Measurements from ENCODE around the gene TSHZ3.

Gene TSHZ3

DNA sequence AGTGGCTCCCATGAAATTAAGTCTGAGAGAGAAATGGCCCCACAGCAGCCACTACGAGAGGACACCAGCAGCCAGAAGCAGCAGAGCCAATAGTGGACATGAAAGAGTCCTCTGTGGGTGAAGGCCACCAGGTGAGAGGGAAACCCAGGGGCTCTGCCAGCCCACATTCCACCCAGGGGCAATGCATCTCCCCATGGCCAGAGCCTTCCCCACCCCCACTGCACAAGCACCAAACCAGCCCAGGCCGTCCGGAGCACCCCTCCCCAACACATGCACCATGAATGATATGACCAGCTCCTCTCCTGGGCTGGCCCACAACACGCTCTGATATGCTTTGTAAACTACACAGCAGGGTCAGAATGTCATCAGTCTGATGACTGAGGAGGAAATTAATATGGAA lies 66.9 kb downstream of the TSHZ3 start:
- DNase-seq = no peak

DNA sequence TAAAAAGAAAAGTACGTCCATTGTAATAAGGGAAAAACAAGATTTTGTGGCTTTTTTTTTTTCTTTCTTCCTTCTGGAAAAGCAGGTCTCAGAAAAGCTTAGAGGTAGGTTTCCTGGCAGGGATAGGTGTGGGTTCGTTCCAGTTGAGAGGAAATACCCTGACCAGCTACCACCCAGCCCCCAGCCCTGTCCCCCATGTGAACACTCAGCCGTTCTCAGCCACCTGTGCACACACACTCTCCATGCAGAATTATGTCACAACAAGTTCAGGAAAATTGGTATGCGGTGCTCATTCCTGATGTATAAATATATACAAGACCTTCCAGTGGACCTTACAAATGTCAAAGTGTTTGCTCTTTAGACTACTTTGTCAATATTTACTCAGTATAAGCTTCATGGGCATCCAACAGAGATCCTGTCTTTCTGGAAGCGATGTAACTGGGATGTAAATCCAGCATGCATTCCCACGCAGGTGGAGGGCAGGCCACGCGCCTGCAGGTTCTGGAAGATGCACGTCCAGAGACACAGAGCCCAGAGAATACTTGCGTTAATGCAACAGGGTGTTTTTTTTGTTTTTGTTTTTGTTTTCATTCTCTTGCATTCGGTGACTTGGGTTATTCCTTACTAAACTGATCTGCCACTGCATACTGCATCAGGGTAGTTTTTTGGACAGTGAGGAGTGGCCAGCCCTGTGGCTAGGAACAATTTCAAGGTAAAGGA lies 68.8 kb downstream of the TSHZ3 start:
- no peak for DNase-seq

DNA sequence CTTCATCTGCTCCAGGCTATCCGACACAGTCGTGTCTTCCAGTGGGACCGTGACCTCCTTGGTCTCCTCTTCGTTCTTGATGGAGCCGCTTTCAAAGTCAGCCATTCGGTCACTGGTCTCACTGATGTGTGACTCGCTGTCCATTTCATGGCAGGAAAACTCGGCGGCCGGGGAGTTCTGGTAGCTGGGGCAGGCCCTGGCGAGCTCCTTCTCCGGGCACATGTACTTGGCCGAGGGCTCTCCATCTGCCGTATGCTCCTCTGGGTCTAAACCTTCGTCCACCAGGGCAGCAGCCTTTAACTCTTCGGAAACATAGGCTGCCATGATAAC lies 69.8 kb downstream of the TSHZ3 start:
- no peak for DNase-seq

DNA sequence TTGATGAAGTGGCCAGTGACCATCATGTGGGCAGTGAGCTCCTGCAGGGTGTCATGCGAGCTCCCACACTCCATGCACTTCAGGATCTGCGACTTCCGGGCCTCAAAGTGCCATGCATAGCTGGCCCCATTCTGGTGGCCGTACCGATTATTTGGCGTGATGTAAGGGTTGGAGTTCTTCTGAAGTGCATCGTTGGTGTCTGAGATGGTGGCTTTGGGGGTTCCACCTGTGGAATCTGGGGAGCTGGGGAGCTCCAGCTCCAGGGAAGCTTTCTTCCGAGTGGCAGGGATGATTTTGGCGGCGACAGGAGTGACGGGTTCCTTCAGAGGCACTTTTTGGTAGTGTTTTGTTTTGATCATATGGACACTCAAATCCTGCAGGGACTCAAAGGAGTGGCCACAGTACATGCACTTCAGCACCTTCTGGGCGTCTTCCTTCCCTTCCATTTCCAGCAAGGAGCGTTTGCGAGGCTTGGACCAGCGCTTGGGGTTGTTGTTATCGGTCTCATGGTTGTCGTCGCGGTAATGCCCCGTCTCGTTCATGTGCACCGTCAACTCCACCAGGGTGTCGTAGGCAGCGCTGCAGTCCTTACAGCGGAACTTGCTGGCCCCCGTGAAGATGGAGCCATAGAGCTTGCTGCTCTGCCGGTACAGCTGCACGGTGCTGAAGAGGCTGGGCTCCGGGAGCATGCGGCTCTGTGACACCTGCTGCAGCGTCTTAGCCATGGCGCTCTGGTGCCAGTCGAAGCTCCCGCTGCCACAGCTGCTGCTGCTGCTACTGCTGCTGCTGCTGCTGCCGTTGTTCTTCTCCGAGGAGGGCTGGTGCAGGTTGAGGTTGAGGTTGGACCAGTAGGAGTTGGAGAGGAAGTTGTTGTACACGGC lies 70.4 kb downstream of the TSHZ3 start:
- DNase-seq = no peak

DNA sequence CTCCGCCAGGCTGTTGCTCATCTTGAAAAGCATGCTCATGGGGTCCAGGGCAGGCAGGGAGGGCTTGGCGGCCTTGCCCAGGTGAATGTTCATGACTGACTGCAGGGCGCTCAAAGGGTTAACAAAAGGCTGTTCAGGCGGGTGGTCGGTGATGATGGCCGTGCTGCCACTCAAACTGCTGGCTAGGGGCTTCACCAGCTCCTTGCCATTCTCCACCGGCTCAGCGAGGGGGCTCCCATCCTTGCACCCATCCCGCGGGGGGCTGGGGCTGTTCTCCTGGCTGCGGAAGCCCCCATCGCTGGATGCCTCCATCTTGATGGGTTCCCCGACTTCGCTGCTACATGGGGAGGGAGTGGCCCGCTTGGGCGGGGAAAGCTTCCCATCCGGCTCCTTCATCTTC lies 71.7 kb downstream of the TSHZ3 start:
- DNase-seq = no peak

DNA sequence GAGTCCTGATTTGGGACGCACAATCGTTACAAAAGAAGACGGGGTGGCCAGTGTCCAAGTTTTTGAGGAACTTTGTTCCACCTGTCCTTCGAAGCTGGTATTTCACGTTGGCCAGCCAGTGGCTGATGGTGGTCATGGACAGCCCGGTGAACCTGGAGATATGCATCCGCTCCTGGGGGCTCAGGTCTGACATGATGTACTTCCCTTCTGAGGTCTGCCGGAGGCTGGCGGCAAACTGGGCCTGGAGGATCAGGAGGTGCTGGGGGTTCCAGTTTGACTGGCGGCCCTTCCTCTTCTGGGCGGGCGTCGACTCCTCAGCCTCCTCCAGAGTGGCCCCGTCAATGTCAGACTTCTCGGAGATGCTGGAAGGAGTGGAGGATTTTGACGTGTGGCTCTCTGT lies 72.4 kb downstream of the TSHZ3 start:
- no peak for DNase-seq

DNA sequence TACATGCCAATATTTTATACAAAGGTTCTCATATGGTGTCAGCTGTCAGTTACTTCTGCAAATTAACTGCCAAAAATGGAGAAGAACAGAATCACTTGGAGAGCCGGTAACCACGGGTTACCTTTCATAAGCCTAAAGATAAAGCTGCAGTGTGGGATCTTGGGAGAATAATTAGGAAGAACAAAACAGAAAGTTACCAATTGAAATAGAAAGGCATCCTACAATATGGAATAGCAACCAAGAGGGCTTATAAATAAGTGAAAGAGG lies 74.2 kb downstream of the TSHZ3 start:
- no peak for DNase-seq

DNA sequence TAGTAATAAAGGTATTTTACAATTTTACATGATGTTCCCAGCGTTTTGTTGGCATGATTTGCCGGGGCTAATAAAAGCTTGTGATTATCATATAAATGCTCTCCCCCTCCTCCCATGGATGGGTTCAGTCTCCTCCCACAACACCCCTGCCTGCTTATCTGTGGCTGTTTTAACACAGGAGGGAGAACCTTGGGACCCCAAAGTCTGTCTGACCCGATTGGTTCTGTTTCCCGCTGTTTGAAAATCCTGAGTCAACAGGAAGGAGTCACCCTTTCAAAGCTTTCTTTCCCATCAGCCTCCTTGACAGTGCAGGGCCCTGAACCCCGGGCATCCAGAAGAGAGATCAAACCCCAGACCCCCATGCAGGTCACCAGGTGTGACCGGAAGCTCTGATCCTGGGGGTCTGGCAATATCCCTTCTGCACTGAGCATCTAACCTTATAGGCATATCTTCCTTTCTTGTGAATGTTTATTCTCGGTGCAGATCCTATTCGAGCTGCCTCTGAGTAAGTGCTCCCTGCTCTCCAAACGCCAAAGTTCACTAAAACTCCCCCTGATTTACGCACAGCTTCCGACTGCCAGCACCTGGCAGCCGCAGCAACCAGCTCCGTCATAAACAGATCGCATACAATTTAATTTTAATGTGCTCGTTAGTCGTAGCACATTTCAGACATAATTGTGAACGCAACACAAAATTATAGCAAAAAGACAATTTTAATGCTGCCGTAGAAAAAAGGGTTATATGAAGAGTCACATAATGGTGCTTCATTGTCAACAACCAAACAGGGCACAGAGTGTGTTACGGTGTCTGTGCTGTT lies 74.8 kb downstream of the TSHZ3 start:
- no peak for DNase-seq

DNA sequence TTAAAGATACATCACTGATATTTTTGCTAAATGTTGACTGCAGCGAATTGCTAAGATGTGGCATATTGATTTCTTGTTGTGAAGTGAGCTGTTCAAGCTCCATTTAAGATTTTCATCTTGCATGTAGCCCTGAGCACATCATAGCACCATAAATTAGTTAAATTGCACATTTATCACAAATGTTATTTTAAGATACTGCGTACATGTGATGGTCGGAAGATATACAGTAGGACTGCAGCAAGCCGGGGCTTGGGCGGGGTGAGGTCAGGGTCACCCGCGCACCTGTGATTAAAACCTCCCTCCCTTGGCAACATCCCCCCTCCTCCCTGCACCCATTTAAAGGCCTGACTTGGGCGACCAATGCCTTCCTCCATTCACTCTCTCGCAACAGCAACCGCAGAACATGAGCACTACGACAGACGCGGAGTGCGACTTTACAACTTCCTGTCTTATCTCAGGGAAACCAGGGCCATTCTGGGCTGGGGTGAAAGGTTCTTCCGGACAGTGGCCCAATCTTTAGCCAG lies 76.6 kb downstream of the TSHZ3 start:
- no peak for DNase-seq

DNA sequence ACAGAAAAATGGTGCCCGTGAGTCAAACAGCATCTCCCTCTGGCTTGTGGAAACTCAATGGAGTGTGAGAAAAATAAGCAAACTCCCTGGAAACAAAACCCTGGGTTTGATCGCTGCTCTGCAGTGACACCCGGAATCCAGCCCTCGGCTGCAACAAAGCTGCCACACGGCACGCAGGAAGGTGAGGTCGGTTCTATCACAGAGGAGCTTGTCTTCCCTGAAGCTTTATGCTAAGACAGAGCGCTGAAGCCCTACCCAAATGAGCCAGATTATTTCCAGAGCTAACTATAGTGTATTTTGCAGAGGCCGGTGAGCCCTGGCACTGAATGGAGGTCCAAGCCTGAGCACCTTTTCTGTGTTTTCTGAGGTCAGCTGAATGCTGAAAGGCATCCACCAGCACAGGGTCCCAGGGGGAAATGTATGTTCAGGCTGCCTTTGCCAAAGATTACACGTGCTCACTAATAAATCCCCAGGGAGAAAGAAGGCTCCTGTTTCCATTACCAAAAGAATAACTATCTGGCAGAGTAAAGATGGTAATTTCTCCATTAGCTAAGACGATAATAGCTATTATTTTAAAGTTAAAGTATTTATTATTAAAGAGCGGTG lies 77.8 kb downstream of the TSHZ3 start:
- DNase-seq = no peak

DNA sequence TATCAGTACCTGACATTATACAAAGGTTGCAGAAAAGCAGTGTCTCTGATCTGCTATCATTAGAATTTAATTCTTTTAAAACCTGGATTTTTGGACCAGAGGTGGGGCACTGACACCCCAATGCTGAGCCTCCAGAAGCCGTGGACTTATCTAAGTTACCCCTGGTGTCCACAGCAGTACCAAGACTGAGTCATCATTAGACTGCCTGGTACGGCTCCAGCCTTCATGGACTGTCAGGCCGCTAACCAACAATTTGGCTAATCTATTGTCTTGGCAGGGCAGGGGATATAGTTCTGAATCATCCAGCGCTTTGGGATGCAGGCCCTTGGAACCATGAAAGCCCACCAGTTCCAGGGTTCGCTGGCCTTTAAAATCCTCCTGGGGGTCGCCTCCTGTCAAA lies 78.3 kb downstream of the TSHZ3 start:
- DNase-seq = no peak

DNA sequence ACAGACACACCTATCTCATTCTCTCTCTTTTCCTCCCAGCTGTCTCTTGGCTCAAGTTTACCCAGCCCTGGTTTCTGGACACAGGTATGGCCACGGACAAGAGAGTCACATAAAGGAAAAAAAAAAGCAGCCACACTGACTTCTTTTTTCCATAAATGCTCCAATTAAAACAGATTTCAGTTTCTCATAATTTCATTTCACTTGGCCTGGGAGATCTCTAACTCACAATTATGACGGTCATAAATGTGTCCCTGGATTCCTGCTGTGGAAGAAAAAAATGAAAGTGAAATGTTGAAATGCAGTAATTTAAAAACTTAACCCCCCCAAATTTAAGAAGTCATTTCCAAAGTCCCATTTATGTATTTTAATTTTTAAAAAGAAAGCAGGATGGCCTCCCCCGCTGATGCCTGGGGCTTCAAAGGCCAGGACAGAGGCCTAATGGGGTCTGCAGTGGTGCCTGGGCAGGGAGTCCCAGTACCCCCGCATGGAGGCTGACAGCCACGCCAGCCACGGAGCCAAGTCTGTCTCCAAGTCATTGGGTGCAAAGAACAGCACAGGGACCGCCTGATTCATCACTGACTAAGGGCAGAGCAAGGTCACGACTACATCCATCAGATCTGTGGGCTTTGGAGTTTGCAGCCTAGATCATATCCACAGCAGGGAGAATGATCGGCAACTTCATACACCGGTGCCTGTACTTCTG lies 79.7 kb downstream of the TSHZ3 start:
- DNase-seq = no peak

DNA sequence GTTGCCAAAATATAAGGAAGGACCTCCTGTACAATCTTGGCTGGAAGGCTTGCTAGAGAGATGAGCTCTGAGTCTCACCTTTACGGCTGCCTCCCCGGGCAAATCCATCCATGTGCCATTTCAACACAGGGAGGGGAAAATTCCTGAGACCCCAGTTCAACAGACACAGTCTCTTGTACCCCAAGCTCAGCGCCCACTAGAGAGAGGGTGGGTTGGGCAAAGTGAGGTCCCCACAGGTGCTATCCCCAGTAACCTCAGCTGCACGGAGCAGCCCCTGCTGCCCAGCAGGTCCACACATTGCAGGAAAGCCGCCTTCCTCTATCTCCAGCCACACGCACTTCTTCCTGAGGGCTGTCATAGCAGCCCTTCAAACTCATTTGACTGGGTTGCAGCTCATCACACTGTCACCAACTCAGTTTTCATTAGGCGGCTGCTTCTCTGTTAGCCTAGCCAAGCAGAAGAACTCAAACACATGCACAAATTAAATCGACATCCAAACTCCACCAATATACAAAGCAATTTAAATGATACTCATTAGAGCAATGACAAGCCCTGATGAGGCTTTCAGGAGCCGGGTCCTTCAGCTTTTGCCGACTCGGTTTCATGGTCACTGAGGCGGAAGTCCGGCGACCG lies 80.4 kb downstream of the TSHZ3 start:
- DNase-seq = no peak

DNA sequence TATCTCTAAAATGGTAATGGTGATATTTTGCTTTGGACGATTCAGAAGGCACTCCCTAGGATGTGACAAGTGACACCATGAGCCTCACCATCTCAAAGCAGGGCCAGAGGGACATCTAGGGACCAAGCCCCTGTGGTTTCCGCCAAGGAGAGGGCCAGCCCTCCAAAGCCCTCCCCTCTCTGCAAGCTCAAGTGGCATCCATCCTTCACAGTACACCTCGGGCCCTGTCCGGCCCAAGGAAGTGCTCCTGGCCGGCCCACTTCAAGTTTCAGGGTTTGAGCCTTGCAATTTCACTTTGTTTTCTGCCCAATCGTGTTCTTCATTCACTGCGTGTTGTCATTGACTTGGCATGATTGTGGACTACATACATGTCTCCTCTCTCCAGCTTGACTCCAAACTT lies 82.5 kb downstream of the TSHZ3 start:
- no peak for DNase-seq

DNA sequence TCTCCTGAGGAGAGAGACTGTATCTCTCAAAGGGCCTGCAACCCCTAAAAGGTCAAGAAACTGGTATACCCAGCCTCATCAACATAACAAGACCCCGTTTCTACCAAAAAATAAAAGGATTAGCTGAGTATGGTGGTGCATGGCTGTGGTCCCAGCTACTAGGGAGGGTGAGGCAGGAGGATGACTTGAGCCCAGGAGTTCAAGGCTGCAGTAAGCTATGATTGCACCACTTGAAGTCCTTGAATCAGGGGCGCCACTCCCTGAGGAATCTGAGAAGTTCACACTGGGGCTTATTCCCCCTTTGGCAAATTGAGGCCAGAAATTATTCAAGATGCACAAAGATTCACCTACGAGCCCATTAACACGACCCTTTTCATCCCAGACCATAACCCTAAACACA lies 83.0 kb downstream of the TSHZ3 start:
- no peak for DNase-seq

DNA sequence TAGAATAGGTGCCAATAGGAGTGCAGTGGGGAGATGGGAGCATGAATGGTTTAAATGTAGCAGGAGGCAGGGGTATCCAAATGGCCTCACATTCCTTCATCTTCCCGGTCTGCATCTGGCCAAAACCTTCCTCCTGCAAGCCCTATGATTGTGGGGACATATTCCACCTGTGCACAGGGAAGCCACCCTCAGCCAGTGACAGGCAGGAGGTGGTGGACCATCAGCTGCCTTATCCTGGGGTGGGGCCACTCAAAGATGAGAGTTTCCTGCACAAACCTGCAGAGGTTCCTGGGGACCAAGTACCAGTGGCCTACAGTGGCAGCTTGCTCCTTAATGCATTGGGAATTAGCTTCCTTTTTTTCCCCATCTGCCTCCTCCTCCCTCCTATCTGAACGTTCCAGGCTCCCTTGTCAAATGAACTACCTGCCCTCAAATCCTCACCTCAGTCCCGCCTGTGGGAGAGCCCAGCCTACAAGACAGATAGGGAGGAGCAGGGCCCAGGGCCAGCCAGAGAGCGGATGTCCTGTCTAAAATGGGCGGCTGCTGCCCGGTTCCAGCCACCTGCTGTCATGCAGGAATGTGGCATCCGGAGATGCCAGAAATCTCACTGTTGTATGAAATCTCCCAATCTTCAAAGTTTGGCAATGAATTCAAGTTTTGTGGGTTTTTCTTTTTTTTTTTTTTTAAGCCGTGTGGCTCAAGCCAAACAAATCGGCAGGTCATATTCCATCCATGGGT lies 85.0 kb downstream of the TSHZ3 start:
- no peak for DNase-seq

DNA sequence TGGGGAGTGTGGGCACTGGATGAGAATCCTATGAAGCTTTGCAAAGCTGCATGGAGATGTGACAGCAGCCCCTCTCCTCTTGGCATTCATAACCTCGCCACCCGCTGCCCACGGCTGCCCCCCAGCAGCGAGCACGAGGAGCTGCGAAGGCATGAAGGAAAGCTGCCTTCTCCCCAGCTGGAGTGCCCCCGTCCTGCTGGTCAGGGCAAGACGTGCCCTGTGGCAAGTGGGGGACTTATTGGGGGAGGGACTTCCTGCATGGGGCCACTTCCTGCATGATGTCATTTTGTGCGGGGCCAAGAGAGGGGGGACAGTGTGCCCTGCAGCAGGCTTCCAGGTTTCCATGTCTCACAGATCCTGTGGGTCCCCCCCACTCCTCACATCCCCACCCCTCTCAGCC lies 85.9 kb downstream of the TSHZ3 start:
- DNase-seq = no peak

DNA sequence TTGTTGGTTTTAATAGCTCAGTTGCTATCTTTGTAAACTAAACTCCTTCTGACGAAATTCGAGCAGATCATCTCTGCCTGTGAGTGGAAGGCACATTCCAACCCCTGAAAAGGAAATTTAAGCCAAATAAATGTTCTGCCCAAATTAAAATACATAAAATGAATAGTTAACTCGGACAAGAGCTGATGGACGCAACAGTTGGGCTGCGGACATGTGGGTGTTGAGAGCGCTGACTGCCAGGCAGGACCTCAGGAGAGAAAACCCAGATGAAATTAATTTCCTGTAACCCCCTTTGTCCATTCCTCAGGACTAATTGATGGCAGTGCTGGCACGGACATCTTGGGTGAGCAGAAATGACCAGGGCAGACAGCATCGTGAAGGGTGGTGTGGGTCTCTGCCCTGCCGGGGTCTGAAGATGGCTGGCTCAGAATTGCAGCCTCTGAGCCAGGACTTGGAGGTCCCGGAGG lies 86.5 kb downstream of the TSHZ3 start:
- DNase-seq = no peak

DNA sequence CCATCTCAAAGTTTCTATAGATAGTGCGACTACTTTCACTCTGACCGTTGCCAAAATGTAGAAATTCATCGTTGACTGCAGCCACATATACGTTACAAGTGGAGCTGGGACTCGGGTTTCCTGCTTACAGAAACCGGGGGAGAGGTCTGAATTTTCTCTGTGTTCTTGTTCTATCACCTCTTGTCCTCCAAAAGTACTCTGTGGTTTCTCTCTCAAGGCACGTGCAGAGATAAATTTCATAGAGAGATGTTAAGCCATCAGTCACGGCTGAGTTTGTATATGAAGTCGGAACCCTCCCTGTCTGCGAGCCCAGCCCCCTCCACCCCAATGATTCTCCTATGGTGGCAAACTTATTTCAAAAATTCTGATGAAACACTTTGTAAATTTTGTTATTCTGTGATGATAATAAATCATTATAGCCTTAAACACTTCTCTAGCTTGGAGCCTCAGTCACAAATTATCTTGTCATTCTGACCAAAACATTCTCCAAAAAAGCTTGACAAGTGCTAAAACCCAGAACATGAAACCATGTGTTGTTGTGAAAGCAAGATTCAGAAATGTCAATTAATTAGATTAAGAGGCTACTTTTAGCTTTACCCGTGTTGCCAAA lies 87.5 kb downstream of the TSHZ3 start:
- DNase-seq = no peak

DNA sequence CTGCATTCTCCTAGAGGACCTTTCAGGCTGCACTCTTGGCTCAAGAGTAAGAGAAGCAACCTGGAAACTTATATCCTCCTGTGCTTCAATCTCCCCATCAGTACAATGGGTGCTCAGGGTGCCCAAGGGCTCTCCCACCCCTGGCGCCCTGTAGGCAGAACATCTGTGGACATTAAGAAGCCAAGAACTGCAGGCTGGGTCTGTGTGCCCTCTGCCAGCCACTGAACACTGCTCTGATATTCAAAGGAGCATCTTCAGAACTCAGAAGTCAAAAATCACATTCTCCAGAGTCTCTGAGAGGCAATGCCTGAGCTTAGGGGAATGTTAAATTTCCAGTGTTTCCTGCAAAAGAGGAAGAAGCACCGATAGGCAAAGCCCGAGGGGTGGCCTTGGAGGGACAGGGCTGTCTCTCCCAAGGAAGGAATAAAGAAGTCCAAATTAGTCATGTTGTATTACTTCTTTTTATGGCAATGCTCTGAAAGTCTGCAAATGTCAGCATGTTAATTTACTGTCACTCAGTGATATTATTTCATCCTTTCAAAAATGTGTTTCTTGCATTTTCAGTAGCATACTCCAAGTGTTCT lies 88.1 kb downstream of the TSHZ3 start:
- no peak for DNase-seq

All from activated CD4-positive, alpha-beta T cell treated with anti-CD3 and anti-CD28 coated beads for 48 hours (primary cell).